ENCODE measurements around the gene TMEM101. TPM values are rescaled to one million over a fixed set of nuclear protein-coding genes. Genes with fewer than 3 reads are reported as not detected.

The TMEM101 gene
- total RNA-seq, 1 donor from 2014 or later = 17.7 TPM

Other genes starting within 250 kb of the TMEM101 start
- 54.1 TPM for gene DUSP3, start 236.0 kb downstream of the TMEM101 start, total RNA-seq
- gene CFAP97D1, start 234.5 kb downstream of the TMEM101 start, total RNA-seq = not detected
- 13.8 TPM for gene MPP3, start 181.8 kb downstream of the TMEM101 start, total RNA-seq
- 22.8 TPM for gene CD300LG, start 167.8 kb downstream of the TMEM101 start, total RNA-seq
- gene MPP2, start 107.4 kb downstream of the TMEM101 start, total RNA-seq = 4.6 TPM
- gene PPY, start 72.5 kb downstream of the TMEM101 start, total RNA-seq = not detected
- not detected for gene PYY, start 61.0 kb downstream of the TMEM101 start, total RNA-seq
- gene NAGS, start 10.3 kb downstream of the TMEM101 start, total RNA-seq = 0.58 TPM
- 32.5 TPM for gene LSM12, start 51.7 kb upstream of the TMEM101 start, total RNA-seq
- gene G6PC3, start 55.8 kb upstream of the TMEM101 start, total RNA-seq = 38.3 TPM
- gene HDAC5, start 108.7 kb upstream of the TMEM101 start, total RNA-seq = 63.5 TPM
- gene HROB, start 127.0 kb upstream of the TMEM101 start, total RNA-seq = 0.85 TPM
- gene ASB16, start 155.7 kb upstream of the TMEM101 start, total RNA-seq = 0.36 TPM
- gene TMUB2, start 172.0 kb upstream of the TMEM101 start, total RNA-seq = 33.0 TPM
- 59.8 TPM for gene ATXN7L3, start 184.9 kb upstream of the TMEM101 start, total RNA-seq
- 76.6 TPM for gene UBTF, start 204.7 kb upstream of the TMEM101 start, total RNA-seq